ENCODE measurements around the gene THBS3.

THBS3 gene

DNA sequence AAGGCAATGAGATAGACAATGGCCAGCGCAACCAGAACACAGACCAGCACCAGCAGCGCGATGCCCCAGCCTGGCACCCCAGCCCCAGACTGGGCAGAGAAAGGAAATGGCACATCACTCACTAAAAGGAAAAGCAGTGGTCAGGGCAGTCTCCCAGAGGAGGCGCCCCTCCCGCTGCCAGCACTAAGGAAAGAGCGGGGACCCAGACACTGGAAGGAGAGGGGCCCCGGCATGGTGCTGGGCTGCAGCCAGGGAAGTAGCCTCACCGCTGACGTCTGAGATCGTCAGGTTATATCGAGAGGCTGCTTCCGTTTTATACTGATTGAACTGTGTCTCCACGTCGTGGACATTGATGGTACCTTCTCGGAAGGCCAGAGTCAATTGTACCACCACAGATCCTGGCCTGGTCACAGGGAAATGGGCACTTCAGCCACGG, 20.2 kb downstream of the THBS3 start:
- no peak for DNase-seq (ENCODE audit: low read depth)

DNA sequence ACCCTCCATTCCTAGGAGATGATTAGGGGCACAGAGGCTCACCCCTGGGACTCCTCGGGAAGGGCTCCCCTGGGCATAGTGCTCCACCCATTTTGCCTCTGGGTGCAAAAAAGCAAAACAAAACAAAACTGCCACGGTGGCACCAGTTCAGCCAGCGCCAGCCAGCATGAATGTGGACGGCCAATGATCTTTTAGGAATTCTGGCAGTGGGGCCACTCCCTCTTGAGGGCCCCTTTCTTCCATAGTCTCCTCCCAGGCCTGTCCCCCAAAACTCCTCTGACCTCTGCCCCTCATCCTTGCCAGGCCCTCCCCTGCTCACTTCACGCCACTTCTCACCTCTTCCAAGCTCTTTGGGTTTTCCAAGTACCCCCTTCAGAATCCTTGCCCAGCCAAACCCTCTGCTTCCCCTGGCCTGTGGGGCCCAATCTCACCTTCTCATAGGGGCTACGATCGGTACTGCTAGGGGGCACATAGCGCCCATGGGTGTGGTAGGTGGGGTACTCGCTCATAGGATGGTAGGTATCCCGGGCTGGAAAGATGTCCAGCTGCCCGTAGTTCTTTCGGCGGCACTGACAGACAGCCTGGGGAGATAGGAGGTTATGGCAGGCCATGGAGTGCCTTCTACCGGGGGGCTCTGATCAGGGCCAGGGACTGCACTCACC, 20.8 kb downstream of the THBS3 start:
- DNase-seq (ENCODE audit: low read depth), result no peak

DNA sequence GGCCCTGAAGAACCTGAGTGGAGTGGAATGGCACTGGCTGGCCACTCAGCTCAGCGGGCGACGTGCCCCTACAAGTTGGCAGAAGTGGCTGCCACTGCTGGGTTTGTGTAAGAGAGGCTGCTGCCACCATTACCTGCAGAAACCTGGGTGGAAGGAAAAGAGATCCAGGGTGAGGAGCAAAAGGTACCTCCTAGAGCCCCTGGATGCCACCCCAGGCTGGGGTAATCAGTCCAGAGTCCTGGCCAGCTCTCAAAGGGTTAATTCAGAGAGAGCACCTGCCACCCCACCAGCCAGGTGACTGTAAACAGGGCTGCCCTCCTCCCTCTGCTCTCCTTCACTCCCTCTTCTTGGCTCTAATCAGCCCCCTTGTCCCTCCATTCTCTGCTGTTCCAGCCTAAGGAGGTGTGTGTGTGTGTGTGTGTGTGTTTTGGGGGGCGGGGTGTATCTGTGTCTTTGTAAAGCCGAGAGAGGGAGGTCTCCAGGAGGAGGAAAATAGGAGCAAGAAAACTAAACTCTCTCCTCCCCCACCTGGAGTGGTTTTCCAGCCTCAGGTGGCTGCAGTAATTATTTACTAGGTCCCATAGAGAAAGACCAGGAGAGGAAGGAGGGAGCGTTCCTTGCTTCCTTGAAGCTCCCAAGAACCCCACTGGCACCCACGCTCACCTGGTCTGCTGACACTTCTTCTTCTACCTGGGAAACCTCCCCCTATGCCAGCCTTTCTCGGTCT, 21.5 kb downstream of the THBS3 start:
- DNase-seq (ENCODE audit: low read depth), result no peak

DNA sequence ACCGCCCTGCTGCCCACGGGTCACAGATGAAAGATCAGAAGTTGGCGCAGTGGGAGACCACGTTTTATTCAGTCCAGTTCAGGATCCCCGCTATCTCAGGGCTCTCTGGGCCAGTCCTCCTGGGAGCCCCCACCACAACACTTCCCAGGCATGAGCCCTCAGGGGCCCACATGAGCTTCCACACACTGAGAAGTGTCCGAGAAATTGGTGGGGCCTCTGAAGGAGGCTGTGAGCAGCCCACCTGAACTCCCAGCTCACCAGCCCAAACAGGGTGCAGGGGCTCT, 22.0 kb downstream of the THBS3 start:
- no peak for DNase-seq (ENCODE audit: low read depth)

DNA sequence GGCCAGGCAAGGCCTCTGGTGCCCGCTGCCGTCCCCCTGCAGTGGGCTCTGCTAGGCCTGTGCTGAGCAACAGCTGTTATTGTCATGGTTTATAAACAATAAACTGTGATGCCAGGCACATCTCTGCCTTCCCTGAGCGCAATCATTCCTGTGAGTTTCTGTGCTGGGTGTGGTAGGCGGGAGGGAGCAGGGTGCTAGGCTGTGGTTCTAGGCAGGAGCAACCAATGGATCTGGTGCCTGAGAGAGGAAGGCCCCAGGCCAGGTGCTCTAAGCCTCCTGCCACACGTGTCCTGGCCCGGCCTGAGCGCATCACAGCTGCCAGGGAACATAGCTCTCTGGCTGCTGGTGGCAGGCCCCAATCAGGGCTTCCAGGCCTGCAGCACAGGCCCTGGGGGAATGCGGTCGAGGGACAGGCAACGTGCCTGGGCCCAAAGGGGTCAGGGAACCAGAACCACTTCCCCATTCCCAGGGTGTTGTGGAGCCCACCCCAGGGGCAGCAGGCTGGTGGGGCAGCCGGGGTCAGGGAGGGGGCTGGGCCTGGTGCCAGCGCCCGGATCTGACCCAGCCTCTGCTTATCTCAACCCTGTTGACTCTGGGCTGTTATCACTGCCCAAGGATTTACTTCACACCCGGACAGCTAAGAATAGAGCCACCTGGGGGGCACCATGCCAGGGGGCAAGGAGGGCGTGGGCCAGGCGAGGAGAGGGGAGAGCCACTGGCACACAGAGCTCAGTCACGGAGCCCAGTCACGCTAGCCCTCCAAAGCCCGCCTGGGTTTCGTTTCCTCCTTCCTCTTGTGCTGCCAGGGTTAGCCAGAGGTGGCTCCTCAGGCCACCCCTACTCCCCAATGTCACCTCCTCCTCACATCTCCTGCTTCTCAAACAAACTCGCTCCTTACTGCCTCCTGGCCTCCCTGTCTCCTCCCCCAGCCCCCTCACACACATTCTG, 22.6 kb downstream of the THBS3 start:
- DNase-seq (ENCODE audit: low read depth), result no peak

DNA sequence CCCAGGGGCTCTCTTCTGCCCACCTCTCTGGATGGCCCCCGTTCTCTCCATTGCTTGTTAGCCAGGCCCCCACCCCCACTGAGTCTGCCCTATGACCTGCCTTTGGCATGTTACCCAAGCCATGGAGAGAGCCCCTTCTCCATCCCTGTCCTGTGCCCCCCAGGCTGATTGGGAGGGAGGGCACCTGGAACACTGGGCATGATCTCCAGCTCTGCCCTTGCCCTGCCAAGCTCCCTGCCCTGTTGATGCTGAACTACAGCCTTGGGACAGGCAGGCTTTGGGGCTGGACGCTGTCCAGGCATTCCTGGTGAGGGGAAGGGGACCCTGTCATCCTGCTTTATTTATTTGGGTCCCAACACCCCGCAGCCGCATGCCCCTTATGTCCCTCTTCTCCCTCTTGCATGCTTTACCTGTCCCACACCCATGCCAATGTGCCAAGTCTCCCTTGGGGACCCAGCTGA, 23.3 kb downstream of the THBS3 start:
- DNase-seq (ENCODE audit: low read depth), result no peak

DNA sequence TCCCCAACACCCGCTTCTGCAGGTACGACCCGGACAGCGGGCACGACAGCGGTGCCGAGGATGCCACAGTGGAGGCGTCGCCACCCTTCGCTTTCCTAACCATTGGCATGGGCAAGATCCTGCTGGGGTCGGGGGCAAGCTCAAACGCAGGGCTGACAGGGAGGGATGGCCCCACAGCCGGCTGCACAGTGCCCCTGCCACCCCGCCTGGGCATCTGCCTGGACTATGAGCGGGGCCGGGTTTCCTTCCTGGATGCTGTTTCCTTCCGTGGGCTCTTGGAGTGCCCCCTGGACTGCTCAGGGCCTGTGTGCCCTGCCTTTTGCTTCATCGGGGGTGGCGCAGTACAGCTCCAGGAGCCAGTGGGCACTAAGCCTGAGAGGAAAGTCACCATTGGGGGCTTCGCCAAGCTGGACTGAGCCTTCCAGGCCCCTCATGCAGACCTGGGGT, 23.9 kb downstream of the THBS3 start:
- no peak for DNase-seq (ENCODE audit: low read depth)

DNA sequence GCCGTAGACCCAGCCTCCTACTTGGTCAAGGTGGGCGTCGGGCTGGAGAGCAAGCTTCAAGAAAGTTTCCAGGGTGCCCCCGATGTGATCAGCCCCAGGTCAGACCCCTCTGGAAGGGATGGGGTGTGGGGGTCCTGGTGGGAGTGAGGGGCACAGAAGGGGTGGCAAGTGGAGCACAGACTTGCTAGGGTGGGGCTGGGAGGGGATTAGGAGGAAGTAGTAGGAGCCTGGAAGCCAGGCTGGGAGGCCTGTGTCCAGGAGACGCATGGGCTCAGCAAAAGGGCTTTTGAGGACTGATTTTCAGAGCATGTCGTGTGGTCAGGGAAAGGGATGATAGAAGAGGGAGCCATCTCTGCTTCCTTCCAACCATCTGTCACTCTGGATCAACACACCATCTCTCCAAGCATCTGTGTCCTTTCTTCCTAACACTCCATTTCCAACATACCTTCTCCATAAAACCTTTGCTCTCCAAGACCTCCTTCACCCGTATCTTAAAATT, 25.6 kb downstream of the THBS3 start:
- no peak for DNase-seq (ENCODE audit: low read depth)

DNA sequence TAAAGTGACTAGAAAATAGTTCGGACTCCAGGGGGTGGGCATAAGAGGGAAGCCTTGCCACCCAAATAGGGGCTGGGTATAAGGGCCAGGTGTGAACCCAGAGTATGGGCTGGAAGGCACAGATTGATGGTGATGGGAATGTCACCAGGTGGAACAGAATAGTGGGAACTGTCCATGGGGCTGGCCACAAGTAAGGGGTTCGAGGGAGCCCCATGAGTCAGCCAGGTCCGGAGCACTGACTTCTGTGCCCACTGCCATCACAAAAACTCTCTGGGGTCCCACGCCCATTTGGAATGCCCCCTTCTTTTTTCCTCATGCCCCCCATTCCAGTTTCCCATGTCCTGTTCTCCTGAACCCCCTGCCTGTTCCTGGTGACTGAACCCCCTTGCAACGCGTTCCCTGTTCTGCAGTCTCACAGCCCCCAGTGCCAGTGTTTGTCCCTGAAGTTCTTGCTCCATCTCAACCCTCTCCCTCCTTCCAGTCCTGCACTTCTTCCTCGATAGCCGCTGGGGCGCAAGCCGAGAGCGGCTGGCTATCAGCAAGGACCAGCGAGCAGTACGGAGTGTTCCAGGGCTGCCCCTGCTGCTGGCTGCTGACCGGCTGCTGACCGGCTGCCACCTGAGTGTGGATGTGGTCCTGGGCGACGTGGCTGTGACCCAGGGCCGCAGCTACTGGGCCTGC, 26.2 kb downstream of the THBS3 start:
- DNase-seq (ENCODE audit: low read depth), result no peak

DNA sequence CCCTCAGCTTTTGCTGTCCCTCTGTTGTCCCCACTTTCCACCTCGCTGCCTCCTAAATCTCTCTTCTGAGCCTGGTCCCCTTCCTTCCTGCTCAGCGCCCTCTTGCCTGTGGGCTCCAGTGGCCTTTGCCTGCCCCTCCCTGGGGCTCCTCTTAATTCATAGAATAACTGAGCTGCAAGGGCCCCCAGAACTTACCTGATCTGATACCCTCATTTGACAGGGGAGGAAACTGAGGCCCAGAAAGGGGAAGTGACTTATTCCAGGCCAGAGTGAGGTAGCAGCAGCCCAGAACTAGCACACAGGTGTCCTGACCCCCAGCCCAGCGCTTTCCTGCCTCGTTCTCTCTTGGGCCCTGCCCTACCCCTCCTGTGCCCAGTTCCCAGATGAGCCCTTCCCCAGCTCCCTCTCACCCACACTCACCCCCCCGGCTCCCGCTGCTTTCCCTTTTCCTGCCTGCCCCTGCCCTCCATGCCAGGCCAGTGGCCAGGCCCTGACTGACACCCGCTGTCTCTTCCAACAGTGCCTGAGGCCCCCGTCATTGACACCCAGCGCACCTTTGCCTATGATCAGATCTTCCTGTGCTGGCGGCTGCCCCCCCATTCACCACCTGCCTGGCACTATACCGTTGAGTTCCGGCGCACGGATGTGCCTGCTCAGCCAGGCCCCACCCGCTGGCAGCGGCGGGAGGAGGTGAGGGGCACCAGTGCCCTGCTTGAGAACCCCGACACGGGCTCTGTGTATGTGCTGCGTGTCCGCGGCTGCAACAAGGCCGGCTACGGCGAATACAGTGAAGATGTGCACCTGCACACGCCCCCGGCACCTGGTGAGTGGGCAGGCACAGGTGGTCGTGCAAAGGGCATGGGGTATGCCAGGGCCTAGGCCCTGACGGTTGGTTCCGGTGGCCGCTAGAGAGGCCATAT, 28.3 kb downstream of the THBS3 start:
- no peak for DNase-seq (ENCODE audit: low read depth)

DNA sequence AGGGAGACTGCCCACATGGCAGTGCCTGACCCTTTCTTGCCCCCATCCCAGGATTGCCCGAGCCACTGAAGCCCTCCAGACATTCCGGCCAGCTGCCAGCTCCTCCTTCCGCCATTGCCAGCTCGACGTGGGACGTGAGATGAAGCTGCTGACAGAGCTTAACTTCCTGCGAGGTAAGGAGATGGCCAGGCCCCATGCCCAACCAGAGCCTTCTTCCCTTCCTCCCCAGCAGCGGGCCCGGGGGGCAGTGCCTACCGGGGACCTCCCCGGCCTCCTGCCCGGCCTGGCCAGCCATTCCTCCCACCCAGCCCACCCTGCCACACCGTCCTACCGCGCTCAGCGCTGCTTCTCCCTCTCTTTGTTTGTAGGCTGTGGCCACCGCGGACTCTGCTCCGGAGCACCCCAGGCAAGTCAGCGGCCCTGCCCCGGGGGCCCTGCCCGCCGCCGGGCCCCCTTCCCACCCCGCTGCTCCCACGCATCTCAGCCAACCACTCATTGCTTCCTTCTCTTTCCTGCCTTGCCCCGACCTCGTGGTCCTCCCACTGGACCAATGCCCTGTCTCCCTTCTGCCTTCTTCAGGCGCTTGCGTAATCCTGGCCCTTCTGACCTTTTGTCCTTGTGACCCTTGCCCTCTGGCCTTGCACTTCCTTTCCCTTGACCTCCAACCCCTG, 29.1 kb downstream of the THBS3 start:
- no peak for DNase-seq (ENCODE audit: low read depth)

DNA sequence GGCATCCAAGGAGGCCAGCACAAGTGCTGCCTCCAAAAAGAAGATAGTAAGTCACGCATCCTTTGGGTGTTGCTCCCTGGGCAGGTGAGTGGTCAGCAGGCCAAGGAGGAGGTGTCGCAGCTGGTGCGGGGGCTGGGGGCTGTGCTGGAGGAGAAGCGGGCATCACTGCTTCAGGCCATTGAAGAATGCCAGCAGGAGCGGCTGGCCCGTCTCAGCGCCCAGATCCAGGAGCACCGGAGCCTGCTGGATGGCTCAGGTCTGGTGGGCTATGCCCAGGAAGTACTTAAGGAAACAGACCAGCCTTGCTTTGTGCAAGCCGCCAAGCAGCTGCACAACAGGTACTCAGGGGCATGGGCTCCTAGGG, 29.8 kb downstream of the THBS3 start:
- DNase-seq (ENCODE audit: low read depth), result no peak

DNA sequence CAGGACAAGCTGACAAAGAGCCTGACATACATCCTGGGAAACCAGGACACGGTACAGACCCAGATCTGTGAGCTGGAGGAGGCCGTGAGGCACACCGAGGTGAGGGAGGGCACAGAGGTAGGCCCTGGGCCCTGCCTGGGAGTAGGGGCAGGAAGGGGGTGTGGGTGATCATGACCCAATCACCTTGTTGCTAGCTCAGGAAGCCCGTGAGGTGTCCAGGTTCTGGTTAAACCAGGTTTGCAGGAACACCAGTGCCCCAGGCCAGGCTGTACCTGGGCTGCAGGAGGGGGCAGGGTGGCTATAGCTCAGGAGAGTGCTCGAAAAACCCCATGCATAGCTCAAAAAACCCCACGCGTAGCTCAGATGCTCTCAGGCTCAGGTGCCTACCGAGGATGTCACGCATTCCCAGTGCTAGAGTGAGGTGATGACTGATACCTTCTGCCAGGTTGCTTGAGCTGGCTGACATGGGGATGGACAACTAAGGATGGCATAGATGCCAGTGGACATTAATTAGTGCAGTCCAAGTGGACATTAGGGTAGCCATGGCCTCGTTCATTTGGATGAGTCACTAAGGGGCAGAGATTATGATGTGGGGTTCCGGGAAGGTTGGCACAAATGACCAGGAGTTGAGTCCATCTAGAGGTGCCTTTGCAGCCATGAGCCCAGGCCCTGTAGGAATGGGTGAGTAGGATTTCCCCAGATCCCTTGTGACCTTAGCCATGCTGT, 30.3 kb downstream of the THBS3 start:
- no peak for DNase-seq (ENCODE audit: low read depth)

DNA sequence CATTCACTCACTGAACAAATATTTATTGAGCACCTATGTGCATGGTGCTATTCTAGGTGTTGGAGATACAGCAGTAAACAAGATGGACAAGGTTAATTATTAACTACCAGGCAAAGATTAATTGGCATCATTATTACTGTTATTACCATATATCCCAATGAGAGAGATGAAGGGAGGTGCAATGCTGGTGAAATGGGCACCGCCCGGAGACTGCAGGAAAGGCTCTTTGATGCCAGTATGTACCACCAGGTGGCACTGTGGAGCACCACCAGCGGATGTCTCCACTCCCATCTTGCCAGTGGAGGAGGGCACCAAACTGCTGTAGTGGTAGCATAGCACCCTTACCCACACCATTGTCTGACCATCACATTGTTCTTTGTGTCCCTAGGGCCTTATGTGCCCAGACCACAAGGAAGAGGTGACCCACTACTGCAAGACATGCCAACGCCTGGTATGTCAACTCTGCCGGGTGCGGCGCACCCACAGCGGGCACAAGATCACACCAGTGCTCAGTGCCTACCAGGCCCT, 31.1 kb downstream of the THBS3 start:
- DNase-seq (ENCODE audit: low read depth), result peak; percentile 36

DNA sequence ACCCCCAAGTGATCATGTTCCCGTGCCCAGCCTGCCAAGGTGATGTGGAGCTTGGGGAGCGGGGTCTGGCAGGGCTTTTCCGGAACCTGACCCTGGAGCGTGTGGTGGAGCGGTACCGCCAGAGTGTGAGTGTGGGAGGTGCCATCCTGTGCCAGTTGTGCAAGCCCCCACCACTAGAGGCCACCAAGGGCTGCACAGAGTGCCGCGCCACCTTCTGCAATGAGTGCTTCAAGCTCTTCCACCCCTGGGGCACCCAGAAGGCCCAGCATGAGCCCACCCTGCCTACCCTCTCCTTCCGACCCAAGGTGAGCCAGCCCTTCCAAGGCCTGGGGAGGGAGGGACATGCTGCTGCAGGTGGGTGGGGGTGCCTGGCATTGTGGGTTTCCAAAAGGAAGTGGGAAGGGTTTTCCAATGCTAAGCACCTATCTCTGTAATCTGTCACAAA, 31.7 kb downstream of the THBS3 start:
- no peak for DNase-seq (ENCODE audit: low read depth)

DNA sequence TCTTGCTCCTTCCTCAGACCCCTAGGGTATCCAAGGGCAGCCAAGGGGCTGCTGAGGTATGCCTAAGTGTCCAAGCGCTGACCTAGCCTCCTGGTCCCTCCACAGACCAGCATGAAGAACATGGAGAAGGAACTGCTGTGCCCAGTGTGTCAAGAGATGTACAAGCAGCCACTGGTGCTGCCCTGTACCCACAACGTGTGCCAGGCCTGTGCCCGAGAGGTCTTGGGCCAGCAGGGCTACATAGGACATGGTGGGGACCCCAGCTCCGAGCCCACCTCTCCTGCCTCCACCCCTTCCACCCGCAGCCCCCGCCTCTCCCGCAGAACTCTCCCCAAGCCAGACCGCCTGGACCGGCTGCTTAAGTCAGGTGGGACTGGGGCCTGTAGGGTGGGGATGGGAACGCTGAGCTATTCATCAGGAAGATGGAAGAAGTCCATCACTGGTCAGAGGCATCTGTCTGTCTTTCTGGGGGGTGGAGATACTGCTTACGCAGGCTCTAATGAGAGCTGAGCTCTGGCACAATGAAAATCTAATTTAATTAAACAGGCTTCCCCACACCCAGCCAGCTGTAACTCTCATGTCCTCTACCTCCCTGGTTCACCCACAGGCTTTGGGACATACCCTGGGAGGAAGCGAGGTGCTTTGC, 32.3 kb downstream of the THBS3 start:
- DNase-seq (ENCODE audit: low read depth), result no peak

DNA sequence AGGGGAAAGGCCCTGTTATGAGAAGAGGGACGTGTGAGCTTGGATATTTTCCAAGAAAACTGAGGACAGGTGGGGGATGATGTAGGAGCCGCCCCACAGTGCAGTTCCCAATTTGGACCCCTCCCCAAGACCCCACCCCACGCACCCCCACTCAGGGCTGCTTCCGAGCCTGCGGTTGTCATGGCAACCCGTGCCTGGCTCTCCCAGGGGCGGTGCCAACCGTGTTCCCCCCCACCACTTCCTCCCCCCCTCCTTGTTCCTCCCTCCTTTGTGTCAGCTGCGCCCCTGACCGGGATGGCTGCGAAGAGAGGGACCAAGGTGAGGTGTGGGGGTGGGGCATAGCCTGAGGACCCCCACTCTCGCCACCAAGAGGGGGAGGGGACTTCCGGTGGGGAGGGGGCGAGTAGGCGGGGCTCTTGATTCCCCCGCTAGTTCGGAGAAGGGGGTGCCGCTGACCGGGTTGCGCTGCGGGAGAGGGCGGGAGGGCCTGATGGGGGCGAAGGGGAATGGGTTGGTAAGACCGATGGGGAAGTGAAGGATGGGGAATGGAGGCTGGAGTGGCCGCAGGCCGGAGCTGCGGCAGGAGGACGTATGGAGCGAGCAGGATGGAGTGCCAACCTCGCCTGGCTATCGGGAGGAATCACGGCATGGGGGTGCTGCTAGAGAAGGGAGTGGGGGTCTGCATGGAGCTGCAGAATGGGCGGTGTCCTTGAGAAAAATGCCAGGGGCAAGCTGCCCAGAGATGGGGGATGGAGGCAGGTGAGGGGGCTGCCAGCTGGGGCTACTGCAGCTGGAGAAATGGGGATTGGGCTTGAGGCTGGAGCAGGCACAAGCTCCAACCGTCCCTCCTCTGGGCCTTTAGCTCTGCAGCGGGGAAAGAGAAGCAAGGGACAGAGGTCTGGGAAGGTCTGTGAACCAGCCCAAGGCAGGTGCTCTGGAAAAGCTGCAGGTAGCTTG, 33.1 kb downstream of the THBS3 start:
- DNase-seq (ENCODE audit: low read depth), result no peak
